B cell (primary cell): ENCODE data around the gene AKT2.

Experiments
- EZH2 ChIP-seq: IDR thresholded peaks from 2 replicates; pipeline ENCODE4 v1.6.1; 2012; ENCODE audit warnings: borderline replicate concordance, low read depth, mild to moderate bottlenecking, moderate library complexity, low read length; ENCODE audit not compliant: insufficient read depth, poor library complexity, severe bottlenecking
- TF ChIP-seq, protein P1 (sequence below): fragments of 200-600 bp; IDR thresholded peaks from one replicate; pipeline ENCODE4 v1.8.0; 2022; ENCODE audit warnings: antibody characterized with exemption, mild to moderate bottlenecking

DNA sequence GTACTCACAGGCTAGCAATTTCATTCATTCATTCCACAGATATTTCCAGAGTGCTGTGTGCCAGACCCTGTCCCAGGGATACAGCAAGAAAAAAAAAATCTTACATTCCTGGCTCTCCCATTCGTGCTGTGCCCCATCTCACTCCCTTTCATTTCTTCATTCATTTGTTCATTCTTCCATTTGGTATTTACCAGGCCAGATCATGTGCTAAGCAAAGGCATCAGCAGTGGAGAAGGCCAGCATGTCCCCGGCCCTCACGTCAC is 91.6 kb downstream of the AKT2 start:
- TF ChIP-seq, protein P1, sequence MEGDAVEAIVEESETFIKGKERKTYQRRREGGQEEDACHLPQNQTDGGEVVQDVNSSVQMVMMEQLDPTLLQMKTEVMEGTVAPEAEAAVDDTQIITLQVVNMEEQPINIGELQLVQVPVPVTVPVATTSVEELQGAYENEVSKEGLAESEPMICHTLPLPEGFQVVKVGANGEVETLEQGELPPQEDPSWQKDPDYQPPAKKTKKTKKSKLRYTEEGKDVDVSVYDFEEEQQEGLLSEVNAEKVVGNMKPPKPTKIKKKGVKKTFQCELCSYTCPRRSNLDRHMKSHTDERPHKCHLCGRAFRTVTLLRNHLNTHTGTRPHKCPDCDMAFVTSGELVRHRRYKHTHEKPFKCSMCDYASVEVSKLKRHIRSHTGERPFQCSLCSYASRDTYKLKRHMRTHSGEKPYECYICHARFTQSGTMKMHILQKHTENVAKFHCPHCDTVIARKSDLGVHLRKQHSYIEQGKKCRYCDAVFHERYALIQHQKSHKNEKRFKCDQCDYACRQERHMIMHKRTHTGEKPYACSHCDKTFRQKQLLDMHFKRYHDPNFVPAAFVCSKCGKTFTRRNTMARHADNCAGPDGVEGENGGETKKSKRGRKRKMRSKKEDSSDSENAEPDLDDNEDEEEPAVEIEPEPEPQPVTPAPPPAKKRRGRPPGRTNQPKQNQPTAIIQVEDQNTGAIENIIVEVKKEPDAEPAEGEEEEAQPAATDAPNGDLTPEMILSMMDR: no peak
- no peak for TF ChIP-seq EZH2
